Cardiac fibroblast (primary cell): ENCODE measurements around the gene MCM3AP.

ENCODE experiments used
- DNase-seq, 2 donors: peaks; one replicate each; pipeline versions ENCODE4 v3.0.0 to v3.0.0-alpha.2; 2010; ENCODE audit warnings: low read depth in 2 of 2
- H3K4me3 ChIP-seq, 2 donors: replicated peaks in 1 of 2; 1 replicate in 1 of 2; 2 replicates in 1 of 2; pipeline ENCODE4 v1.5.1; 2011; ENCODE audit warnings: low read depth in 2 of 2, low read length in 2 of 2, mild to moderate bottlenecking in 2 of 2, moderate library complexity in 1 of 2
- CTCF ChIP-seq: IDR thresholded peaks from one replicate; pipeline ENCODE4 v1.5.1; 2011; ENCODE audit warnings: low read depth, mild to moderate bottlenecking, low read length, inconsistent platforms

MCM3AP gene

DNA sequence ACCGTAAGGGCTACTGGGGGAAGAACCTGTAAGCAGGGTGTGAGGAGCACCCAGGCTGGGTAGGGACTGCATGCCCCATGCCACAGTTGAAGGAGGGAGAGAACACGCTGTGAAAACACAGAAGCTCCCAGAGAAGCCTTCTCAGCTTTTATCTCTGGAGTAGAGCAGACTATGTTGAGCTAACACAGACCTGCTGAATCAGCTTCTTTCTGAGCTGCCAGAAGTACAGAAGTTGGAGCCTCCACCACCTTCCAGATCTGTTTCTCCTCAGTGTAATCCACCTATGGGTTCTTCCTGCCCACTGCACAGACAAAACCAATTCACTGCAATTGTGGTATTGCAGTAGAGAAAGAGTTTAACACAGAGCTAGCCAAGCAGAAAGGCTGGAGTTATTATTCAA lies 6.2 kb upstream of the MCM3AP start:
- DNase-seq = no peak
- no peak overlapping the region for H3K4me3 ChIP-seq
- no peak for TF ChIP-seq CTCF

- TF ChIP-seq CTCF = no peak
- no peak for DNase-seq
- no peak overlapping the region for H3K4me3 ChIP-seq
Observed at GRCh38 chr21:46289655-46290179, 4.3 kb upstream of the MCM3AP start.

GRCh38 chr21:46287541-46287940 lies 2.1 kb upstream of the MCM3AP start:
- no peak for TF ChIP-seq CTCF

DNA sequence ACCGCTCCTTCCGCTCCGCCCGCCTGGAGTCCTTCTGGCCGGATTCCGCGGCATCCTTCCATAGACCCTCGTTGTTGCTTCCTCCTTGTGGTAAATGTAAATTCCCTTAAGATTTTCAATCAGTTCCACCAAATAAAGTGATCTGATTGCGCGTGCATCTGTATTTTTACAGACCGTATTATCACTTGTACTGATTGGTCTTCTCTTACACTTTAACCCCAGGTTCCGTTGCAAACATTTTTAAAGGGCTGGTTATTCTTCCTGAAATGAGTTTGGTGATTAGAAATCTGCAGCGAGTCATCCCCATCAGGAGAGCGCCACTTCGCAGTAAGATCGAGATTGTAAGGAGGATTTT lies 1.2 kb upstream of the MCM3AP start:
- no peak for TF ChIP-seq CTCF
- no peak for DNase-seq
- H3K4me3 ChIP-seq = peak overlapping the region; percentile 70 to 81

More at GRCh38 chr21:46287541-46287940, 2.1 kb upstream of the MCM3AP start:
- DNase-seq = no peak
- H3K4me3 ChIP-seq = peak overlapping the region in 1 of 2 donors; percentile 81

DNA sequence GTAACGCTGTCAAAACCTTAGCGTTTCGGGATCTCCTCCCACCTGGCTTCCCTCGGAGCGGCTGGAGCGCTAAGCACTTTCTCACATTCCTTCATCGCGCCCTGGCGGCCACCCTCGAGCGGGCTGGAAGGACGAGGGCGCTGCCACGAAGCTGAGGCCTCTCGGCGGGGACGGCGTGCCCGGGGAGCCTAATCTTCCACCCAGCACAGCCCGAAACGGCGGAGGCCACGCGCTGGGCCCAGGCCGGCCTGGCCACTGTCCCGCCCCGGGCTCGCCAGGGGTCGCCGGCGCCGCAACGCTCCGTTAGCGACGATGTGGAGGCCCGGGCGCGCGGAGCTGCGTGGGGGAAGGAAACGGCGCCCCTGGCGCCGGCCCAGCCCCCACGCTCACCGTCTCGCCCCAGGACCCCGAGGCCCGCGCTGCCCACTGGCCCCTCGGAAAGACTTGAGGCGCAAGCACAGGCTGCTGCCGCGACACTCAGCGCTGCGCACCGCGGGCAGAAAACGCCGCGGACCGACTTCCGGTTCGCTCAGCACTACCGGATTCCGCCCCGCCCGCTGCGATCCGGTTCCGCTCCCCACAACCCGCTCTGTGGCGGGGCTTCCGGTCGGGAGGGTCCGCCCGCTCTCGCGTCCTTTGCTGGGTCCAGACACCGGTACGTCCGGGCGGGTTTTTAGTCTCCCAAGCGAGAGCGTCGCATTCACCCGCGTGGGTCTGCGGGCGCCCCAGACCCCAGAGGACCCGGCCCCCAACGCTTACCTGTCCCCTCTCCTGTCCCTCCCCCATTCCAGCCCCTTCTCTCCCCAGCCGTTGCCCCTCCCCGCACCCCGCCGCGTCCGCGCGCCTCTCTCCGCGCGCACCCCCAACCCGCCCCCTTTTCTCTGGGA lies 593 bp upstream of the MCM3AP start, which contains the start of gene YBEY:
Gene YBEY, plus strand, starts transcription at position 582 of the 887 bp plus-strand sequence. CDS start 572 bp downstream, outside the sequence.
- peak; percentile 93 to 94 for DNase-seq
- H3K4me3 ChIP-seq = peak within 1 kb of the TSS; percentile 70 to 81
- peak; percentile 44 for TF ChIP-seq CTCF

- H3K4me3 ChIP-seq = peak overlapping the region in 1 of 2 donors; percentile 81
- DNase-seq = no peak
- no peak for TF ChIP-seq CTCF
Observed at GRCh38 chr21:46284733-46285132, 678 bp downstream of the MCM3AP start.
